Measurements from ENCODE around the gene ARHGEF4.

ARHGEF4 gene

GRCh38 chr2:131050896-131051295 is 214.2 kb downstream of the ARHGEF4 start:
- no peak overlapping the region for H3K4me3 ChIP-seq (ENCODE audit: low read depth, low read length)
- TF ChIP-seq CTCF (IDR thresholded peaks at IDR 0.05; ENCODE audit: borderline replicate concordance, insufficient read depth, low read depth, low read length): no peak

- TF ChIP-seq CTCF (IDR thresholded peaks at IDR 0.05; ENCODE audit: borderline replicate concordance, insufficient read depth, low read depth, low read length): no peak
- no peak overlapping the region for H3K4me3 ChIP-seq (ENCODE audit: low read depth, low read length)
Measured at GRCh38 chr2:131052741-131053263, 216.1 kb downstream of the ARHGEF4 start.

GRCh38 chr2:131054488-131054887 is 217.8 kb downstream of the ARHGEF4 start:
- no peak for TF ChIP-seq CTCF (IDR thresholded peaks at IDR 0.05; ENCODE audit: borderline replicate concordance, insufficient read depth, low read depth, low read length)
- H3K4me3 ChIP-seq (ENCODE audit: low read depth, low read length): no peak overlapping the region

GRCh38 chr2:131055169-131056065 is 218.7 kb downstream of the ARHGEF4 start:
- no peak for TF ChIP-seq CTCF (IDR thresholded peaks at IDR 0.05; ENCODE audit: borderline replicate concordance, insufficient read depth, low read depth, low read length)

GRCh38 chr2:131056204-131056931 is 219.7 kb downstream of the ARHGEF4 start:
- TF ChIP-seq CTCF (IDR thresholded peaks at IDR 0.05; ENCODE audit: borderline replicate concordance, insufficient read depth, low read depth, low read length): no peak
- H3K4me3 ChIP-seq (ENCODE audit: low read depth, low read length): no peak overlapping the region

More at GRCh38 chr2:131055169-131056065, 218.7 kb downstream of the ARHGEF4 start:
- no peak overlapping the region for H3K4me3 ChIP-seq (ENCODE audit: low read depth, low read length)

GRCh38 chr2:131056932-131057287 is 220.2 kb downstream of the ARHGEF4 start:
- H3K4me3 ChIP-seq (ENCODE audit: low read depth, low read length): no peak overlapping the region
- no peak for TF ChIP-seq CTCF (IDR thresholded peaks at IDR 0.05; ENCODE audit: borderline replicate concordance, insufficient read depth, low read depth, low read length)
